Stimulated activated CD4-positive, alpha-beta T cell treated with anti-CD3 and anti-CD28 coated beads, Interleukin-4, amount 100 ng/mL, for 24 hours (primary cell): ENCODE data around the gene PCDHA1.
"Not testable (repeated sequence)": the region's sequence is repeated elsewhere in the genome, so short reads cannot be mapped to it uniquely, and the experiment has no call there.

Experiments
- DNase-seq: peaks from one replicate; pipeline ENCODE4 v3.0.0-alpha.2; 2020

PCDHA1 gene

GRCh38 chr5:140808889-140809291 is 22.9 kb downstream of the PCDHA1 start:
- DNase-seq: no peak

DNA sequence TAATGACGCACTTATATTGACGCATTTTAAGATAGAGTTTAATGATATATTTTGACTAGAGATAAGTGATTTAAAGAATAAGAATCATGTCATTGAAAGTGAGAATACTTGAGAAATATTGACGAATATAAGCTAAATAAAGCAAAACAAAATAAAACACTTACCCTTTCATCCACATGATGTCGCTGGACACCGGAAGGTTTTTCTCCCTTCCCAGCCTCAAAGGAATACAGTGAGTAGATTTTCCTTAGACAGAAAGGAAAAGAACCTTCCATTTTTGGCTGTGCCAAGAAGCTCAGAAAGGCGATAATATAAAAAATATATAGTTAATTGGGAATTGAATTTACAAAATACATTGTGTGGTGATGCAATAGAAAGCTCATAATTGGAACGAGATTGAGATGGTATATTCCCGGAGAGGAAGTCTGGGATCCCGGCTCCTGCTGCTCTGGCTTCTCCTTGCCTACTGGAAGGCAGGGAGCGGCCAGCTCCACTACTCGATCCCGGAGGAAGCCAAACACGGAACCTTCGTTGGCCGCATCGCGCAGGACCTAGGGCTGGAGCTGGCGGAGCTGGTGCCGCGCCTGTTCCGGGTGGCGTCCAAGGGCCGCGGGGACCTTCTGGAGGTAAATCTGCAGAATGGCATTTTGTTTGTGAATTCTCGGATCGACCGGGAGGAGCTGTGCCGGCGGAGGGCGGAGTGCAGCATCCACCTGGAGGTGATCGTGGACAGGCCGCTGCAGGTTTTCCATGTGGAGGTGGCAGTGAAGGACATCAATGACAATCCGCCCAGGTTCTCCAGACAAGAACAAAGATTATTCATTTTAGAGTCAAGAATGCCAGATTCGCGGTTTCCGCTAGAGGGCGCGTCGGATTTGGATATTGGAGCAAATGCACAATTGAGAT is 35.7 kb downstream of the PCDHA1 start, which contains the start of gene PCDHA5:
Gene PCDHA5, plus strand, starts transcription at position 239 of the 906 bp plus-strand sequence.
- no peak for DNase-seq

- DNase-seq: no peak
Measured at GRCh38 chr5:140822281-140822629, 36.3 kb downstream of the PCDHA1 start.

- not testable (repeated sequence) for DNase-seq
Measured at GRCh38 chr5:140822969-140823368, 37.0 kb downstream of the PCDHA1 start.

DNA sequence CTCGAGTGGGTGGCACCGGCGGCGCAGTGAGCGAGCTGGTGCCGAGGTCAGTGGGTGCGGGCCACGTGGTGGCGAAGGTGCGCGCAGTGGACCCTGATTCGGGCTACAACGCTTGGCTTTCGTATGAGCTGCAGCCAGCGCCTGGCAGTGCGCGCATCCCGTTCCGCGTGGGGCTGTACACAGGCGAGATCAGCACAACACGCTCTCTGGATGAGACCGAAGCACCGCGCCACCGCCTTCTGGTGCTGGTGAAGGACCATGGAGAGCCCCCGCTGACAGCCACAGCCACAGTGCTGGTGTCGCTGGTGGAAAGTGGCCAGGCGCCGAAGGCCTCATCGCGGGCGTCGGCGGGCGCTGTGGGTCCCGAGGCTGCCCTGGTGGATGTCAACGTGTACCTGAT is 37.5 kb downstream of the PCDHA1 start:
- no peak for DNase-seq

GRCh38 chr5:140827704-140828361 is 41.9 kb downstream of the PCDHA1 start, which contains the start of gene PCDHA6:
Gene PCDHA6 (plus strand): TSS chr5:140827960. CDS start chr5:140828092, 132 bp downstream.
- no peak for DNase-seq

DNA sequence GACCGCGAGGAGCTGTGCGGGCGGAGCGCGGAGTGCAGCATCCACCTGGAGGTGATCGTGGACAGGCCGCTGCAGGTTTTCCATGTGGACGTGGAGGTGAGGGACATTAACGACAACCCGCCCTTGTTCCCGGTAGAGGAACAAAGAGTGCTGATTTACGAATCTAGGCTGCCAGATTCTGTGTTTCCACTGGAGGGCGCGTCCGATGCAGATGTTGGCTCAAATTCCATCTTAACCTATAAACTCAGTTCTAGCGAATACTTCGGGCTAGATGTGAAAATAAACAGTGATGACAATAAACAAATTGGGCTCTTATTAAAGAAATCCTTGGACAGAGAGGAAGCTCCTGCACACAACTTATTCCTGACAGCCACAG is 42.4 kb downstream of the PCDHA1 start:
- DNase-seq: no peak

GRCh38 chr5:140829511-140830501 is 43.9 kb downstream of the PCDHA1 start:
- DNase-seq: not testable (repeated sequence)

DNA sequence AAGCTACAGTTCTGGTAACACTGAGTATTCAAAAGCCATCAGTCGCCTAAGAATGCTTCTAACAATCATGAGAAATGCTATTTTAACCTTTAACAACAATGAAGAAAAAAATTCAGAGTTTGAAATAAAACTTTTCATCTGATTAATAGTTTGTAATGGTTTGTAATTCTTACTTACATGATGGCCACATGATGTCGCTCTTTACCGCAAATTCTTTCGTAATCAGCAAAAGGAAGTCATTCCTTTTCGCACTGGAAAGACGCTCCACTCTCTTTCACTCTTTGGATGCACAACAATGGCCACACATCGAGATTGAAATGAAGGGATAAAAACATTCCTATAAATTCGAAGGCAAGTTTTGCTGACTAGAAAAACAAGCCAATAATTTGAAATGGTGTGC is 48.1 kb downstream of the PCDHA1 start, which contains the start of gene PCDHA7:
Gene PCDHA7, plus strand, starts transcription at position 277 of the 400 bp plus-strand sequence. Its CDS starts 115 bp downstream, at position 392.
- DNase-seq: no peak

DNA sequence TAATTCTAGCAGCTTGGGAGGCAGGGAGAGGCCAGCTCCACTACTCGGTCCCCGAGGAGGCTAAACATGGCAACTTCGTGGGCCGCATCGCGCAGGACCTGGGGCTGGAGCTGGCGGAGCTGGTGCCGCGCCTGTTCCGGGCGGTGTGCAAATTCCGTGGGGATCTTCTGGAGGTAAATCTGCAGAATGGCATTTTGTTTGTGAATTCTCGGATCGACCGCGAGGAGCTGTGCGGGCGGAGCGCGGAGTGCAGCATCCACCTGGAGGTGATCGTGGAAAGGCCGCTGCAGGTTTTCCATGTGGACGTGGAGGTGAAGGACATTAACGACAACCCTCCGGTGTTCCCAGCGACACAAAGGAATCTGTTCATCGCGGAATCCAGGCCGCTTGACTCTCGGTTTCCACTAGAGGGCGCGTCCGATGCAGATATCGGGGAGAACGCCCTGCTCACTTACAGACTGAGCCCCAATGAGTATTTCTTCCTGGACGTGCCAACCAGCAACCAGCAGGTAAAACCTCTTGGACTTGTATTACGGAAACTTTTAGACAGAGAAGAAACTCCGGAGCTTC is 48.6 kb downstream of the PCDHA1 start:
- DNase-seq: not testable (repeated sequence)

DNA sequence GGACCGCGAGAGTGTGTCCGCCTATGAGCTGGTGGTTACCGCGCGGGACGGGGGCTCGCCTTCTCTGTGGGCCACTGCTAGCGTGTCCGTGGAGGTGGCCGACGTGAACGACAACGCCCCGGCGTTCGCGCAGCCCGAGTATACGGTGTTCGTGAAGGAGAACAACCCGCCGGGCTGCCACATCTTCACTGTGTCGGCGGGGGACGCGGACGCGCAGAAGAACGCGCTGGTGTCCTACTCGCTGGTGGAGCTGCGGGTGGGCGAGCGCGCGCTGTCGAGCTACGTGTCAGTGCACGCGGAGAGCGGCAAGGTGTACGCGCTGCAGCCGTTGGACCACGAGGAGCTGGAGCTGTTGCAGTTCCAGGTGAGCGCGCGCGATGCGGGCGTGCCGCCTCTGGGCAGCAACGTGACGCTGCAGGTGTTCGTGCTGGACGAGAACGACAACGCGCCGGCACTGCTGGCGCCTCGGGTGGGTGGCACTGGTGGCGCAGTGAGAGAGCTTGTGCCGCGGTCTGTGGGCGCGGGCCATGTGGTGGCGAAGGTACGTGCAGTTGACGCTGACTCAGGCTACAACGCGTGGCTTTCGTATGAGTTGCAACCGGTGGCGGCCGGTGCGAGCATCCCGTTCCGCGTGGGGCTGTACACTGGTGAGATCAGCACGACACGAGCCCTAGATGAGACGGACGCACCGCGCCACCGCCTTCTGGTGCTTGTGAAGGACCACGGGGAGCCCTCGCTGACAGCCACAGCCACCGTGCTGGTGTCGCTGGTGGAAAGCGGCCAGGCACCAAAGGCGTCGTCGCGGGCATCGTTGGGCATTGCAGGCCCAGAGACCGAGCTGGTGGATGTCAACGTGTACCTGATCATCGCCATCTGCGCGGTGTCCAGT is 49.9 kb downstream of the PCDHA1 start:
- DNase-seq: no peak

- no peak for DNase-seq
Measured at GRCh38 chr5:140840978-140841962, 55.3 kb downstream of the PCDHA1 start, which contains the start of gene PCDHA8. Gene PCDHA8 (plus strand): TSS chr5:140841187. CDS start chr5:140841322, 135 bp downstream.

GRCh38 chr5:140842798-140843733 is 57.1 kb downstream of the PCDHA1 start:
- DNase-seq: no peak

- not testable (repeated sequence) for DNase-seq
Measured at GRCh38 chr5:140848139-140849102, 62.5 kb downstream of the PCDHA1 start, which contains the start of gene PCDHA9. Gene PCDHA9 (plus strand): TSS chr5:140848382. CDS start chr5:140848496, 114 bp downstream.

- not testable (repeated sequence) for DNase-seq
Measured at GRCh38 chr5:140849831-140850634, 64.1 kb downstream of the PCDHA1 start.
